ENCODE data around the gene NINJ1.

NINJ1 gene

DNA sequence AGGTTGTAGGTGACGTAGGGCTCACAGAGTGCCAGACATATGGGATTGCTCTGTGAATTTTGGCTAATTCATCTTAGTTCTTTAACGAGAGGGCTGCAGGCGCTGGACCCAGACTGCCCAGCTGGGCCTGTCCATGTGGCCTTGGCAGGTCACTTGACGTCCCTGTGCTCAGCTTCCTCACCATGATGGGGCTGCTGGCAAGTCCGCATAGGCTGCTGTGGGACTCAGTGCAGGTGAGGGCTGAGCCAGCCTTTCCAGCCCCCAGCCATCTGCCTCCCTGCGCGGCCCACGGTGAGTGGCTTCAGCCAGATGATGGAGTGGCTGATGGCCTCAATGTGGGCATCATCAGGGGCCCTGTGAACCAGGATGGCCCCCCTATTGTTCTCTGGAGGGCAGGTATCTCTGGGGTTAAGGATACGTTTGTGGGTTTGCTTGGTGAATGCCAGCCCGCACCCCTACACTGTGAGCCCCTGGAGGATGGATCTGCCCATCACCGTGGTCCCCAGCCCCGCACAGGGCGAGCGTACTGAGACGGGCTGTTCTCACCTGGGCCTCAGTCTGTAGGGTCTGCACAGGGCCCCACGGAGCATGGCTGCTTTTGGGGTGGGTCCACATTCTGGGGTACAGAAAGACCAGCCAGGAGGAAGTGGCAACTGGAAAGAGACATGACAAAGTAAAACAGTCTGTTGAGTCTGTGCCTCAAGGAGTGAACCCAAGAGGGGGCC lies 34.3 kb downstream of the NINJ1 start:
- no peak for FAIRE-seq

GRCh38 chr9:93098236-93098946 lies 35.7 kb downstream of the NINJ1 start:
- FAIRE-seq = no peak

- FAIRE-seq = no peak
Observed at GRCh38 chr9:93097511-93098201, 36.4 kb downstream of the NINJ1 start.

- FAIRE-seq = no peak
Observed at GRCh38 chr9:93096811-93097382, 37.2 kb downstream of the NINJ1 start.

DNA sequence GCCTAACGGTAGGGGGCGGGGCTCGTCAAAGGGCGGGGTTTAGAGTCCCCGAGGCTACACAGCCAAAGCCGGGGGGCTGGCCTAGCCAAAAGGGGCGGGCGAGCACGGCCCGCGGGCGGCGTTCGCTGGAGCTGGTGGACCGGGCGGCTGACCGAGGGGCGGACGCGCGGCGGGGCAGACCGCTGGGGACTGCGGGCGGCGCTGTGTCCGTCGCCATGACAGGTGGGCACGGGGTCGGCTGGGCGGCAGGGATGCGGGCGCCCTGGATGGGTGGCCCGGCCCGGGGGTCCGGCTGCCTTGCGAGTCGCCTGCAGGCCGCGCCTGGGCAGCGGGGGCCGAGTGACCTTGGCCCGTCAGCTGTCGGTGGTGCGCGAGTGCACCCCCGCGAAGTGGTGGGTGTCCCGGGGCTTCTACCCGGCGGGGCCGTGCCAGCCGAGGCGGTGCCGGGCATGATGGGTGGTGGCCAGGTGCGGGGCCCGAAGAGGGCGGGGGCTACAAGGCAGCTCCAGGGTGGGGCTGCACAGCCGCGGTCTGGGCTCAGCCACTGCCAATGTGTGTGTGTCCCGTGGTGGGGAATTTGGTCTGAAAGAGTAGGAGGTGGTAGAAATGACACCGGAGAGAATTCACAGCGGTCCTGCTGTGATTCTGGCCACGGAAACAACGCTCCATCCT lies 37.8 kb downstream of the NINJ1 start, which contains the start of gene CARD19:
TSS of gene CARD19 (plus strand) at position 87 of the 672 bp plus-strand sequence. CDS start at position 216, 129 bp downstream.
- no peak for FAIRE-seq

- no peak for FAIRE-seq
Observed at GRCh38 chr9:93095205-93096130, 38.6 kb downstream of the NINJ1 start.

GRCh38 chr9:93094658-93095204 lies 39.3 kb downstream of the NINJ1 start:
- no peak for FAIRE-seq

GRCh38 chr9:93093877-93094657 lies 40.0 kb downstream of the NINJ1 start:
- FAIRE-seq = no peak

DNA sequence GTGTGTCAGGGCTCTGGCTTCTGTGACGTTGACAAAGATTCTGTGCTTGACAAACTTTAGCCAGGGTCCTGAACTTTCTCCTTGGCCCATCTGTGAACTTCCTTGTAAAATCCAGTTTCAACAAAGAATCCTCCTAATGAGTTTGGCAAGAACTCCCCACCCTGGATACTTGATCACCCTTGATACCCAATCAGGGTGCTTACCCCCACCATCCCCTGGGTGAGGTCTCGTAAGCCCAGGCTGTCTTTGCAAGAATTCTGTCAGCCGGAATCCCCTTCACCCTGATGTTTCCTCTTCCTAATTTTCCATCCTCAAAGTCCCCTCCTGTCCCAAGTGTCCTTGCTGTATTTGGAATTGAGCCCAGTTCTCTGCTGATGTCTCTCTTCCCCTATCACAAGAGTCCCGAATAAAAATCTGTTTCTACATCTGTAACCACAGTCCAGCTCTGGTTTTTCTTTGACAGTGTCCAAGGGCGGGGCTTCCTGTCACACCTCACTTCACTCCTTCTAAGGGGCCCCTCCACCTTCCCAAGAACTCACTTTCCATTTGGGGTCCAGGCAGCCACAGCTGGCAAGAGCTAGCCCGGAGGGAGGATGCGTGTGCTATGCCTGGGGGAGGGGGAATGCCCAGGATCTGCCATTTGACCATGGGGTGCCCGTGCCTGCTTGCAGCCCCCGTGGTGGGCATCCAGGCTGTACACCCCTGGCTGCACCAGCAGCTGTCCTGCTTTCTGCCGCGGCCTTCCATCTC lies 40.7 kb downstream of the NINJ1 start:
- FAIRE-seq = no peak

DNA sequence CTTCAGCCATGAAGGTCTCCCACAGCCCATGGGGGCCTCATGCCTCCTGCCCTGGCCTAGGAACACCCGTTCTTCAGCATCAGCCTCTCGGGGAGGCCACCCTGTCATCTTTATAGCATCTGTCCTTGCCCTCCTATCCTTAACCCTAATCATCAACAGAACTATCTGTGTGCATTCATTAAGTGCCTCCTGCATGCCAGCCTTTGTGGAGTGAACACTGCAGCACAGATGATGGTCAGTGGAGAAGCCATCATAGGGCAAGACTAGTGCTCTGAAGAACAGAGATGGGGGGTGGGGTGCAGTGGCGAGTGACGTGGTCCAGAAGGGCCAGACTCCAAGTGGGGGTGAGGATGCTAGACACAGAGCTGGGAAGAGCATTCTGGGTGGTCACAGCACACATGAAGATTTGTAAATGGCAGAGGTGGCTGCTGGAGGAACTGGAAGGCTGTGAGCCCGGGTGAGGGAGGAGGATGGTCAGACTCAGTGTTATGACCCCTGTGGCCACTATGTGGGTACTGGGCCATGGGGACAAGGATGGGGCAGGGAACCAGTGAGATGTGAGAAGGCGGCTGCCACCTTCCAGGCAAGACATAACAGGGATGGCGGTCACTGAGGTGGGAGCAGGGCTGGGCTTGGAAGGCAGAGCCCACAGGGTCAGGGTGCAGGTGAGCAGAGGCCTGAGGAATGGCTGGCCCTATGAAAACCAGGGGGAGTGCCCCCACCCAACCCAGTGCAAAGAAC lies 41.6 kb downstream of the NINJ1 start:
- no peak for FAIRE-seq

DNA sequence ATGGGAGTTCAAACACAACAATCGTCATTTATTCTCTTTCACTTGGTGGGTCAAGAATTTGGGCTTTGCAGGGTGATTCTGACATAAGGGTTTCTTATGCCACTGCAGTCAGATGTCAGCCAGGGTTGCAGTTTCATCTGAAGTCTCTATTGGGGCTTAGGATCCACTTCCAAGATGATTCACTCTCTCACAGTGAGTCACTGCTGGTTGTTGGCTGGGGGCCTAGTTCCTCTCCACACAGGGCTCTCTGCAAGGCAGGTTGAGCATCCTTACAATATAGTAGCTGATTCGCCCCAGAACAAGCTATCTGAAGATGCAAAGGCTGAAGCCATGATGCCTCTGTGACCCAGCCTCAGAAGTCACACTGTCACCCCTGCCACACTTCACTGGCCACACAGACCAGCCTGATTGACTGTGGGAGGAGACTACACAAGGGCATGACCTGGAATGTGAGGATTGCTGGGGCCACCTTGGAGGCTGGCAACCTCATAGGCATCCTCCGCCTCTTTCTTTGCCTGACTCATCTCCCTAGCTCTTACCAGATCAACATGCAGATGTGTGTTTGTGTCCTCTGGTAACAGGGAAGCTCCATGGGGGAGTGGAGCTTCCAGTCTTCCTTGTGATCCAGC lies 42.5 kb downstream of the NINJ1 start:
- FAIRE-seq = no peak

DNA sequence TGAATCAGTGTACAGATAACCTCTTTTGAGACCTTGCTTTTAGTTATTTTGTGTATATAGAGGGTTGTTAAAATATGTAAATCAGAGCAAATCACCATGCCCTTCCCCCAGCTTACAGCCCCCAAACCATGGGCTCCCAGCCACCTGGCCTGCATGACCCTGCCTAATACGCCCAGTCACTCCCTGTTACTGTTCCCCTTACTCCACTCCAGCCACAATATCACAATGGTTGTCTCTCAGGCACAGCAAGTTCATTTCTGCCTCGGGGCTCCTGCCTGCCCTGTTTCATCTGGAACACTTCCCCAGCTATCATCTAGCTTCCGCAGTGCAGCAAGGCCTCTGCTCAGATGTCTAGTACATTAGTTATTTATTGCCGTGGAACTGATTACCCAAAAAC lies 43.0 kb downstream of the NINJ1 start:
- no peak for FAIRE-seq

DNA sequence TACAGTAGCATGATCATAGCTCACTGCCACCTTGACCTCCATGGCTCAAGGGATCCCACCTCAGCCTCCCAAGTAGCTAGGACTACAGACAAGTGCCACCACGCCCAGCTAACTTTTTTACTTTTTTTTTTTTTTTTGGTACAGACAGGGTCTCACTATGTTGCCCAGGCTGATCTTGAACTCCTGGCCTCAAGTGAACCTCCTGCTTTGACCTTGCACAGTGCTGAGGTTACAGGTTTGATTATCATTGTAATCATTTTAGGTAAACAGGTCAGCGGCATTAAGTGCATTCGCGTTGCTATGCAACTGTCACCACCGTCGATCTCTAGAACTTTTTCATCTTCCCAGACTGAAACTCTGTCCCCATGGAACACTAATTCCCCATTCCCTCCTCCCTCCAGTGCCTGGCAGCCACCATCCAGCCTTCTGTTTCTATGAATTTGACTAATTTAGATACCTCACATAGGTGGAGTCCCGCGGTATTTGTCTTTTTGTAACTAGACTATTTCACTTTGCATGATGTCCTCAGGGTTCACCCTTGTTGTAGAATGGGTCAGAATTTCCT lies 43.9 kb downstream of the NINJ1 start:
- no peak for FAIRE-seq

GRCh38 chr9:93089481-93089991 lies 44.5 kb downstream of the NINJ1 start:
- no peak for FAIRE-seq

- no peak for FAIRE-seq
Observed at GRCh38 chr9:93089024-93089423, 45.0 kb downstream of the NINJ1 start.

DNA sequence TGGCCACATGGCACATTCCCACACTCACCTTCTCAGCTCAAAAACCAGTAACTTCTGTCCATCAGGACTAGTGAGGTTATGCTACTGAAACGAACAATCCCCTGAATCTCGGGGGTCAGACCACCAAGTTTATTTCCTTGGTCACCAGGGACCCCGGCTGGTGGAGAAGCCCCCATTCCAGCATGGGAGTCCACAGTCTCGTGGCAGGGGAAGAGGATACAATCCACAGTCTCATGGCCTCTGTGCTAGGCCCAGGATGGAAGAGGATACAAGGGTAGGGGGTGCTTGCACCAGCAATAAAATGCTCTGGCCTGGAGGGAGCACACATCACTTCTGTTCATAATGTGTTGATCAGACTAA lies 45.4 kb downstream of the NINJ1 start:
- no peak for FAIRE-seq

DNA sequence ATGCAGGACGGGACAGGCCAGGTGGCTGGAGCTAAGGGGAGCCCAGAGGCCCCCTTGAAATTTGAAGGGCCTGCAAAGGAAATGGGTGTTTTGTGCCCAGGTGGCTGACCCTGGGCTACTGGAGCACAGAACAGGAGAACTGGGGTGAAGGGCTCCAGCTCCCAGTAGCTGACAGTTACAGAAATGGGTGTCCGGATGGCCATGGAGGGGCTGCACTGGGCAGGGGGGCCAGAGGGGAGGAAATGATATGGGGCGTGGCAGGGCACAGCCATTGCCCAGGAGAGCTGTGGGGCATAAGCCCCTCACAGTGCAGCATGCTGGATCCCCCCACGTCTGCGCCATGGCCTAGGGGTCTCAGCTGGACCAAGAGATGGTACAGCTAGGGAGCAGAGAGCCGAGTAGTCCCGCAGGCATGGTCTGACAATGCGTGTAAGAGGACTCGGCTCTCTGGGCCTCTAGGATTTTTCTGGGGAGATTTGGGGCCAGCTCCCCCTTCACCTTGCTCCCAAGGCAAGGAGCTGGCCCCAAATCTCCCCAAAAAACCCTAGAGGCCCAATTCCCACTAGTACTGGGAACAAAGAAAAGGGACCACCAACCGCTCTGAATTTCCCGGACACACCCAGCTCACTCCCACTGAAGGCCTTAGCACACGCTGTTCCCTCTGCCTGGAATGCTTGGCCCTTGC lies 45.9 kb downstream of the NINJ1 start:
- no peak for FAIRE-seq

Data from islet of Langerhans (tissue), 1 donor.